Esophagus muscularis mucosa (tissue), 4 donors: ENCODE data around the gene TMEM43.

Source experiments
- EP300 ChIP-seq: sonication (generic); formaldehyde crosslinking; IDR thresholded peaks from one replicate; pipeline ENCODE4 v1.6.1; 2017; ENCODE audit warnings: antibody characterized with exemption
- POLR2A ChIP-seq: fragments of 450-650 bp; IDR thresholded peaks from one replicate; pipeline ENCODE4 v1.6.1; 2017; ENCODE audit warnings: antibody characterized with exemption, moderate library complexity, mild to moderate bottlenecking, low read depth
- TF ChIP-seq, protein P1 (sequence below), 3 experiments: fragments of 200-600 bp in 2 of 3; fragments of 450-650 bp in 1 of 3; sonication (generic) in 2 of 3; IDR thresholded peaks; one replicate each; pipeline ENCODE4 v1.5.1; 2017 to 2019; ENCODE audit warnings: antibody characterized with exemption in 3 of 3, mild to moderate bottlenecking in 2 of 3, moderate library complexity in 1 of 3

DNA sequence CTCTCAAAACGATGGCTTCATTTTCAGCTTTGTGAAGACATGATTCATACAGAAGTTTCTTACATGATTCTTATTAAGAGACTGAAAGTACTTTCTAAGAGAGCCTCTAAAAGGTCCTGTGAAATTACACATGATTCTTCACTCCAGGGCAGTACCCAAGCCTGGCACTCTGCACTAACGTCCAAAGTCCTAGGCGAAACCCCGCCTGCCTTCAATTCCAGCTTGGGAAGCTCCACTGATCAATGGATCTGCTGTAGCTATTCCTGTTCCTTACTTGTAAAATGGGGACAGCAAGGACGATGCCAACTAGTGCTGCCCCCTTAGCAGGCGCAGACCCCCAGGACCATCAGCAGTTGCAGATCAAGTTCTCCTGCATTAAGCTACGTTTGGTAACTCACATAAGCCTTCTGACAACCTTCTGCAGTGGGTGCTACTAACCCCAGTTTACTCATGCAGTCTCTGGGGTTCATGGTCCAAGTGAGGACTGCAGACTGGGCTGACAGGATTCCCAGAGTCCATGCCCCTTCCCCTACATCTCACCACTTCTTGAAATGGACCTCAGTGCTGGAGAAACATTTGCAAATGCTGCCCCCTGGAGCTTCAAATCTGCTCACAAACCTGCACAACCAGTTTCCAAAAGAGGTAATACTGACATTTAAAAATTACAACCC lies 10.8 kb upstream of the TMEM43 start:
- TF ChIP-seq, protein P1, sequence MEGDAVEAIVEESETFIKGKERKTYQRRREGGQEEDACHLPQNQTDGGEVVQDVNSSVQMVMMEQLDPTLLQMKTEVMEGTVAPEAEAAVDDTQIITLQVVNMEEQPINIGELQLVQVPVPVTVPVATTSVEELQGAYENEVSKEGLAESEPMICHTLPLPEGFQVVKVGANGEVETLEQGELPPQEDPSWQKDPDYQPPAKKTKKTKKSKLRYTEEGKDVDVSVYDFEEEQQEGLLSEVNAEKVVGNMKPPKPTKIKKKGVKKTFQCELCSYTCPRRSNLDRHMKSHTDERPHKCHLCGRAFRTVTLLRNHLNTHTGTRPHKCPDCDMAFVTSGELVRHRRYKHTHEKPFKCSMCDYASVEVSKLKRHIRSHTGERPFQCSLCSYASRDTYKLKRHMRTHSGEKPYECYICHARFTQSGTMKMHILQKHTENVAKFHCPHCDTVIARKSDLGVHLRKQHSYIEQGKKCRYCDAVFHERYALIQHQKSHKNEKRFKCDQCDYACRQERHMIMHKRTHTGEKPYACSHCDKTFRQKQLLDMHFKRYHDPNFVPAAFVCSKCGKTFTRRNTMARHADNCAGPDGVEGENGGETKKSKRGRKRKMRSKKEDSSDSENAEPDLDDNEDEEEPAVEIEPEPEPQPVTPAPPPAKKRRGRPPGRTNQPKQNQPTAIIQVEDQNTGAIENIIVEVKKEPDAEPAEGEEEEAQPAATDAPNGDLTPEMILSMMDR (IDR thresholded peaks at IDR 0.05): no peak
- TF ChIP-seq EP300 (no peak), POLR2A (no peak)
